HEK293 (cell line): ENCODE measurements around the gene ISX.

Experiments
- CTCF ChIA-PET: fragments of 350-600 bp; formaldehyde crosslinking; extraction: SDS; loops from one replicate; lab custom pipeline; 2021; ENCODE audit warnings: antibody characterized with exemption; lab: Yijun Ruan, JAX
- POLR2A ChIA-PET: fragments of 300-600 bp; formaldehyde crosslinking; extraction: SDS; loops from one replicate; lab custom pipeline; 2020; ENCODE audit warnings: antibody characterized with exemption, inconsistent platforms; lab: Yijun Ruan, JAX
- H3K27ac ChIP-seq: fragments of 200-500 bp; sonication (Bioruptor generic); 2 replicates; pipeline ENCODE4 v1.5.1; 2014; ENCODE audit warnings: low read depth, low read length, control low read depth, inconsistent platforms; ENCODE audit errors: extremely low read depth
- H3K36me3 ChIP-seq, 2 experiments: fragments of 200-500 bp in 1 of 2; sonication (Bioruptor generic) in 1 of 2; 1 replicate in 1 of 2; 2 replicates in 1 of 2; pipeline ENCODE4 v1.5.1; 2014 to 2017; ENCODE audit warnings: inconsistent platforms in 2 of 2, low read length in 2 of 2; ENCODE audit not compliant: control insufficient read depth in 2 of 2, insufficient read depth in 1 of 2
- H3K4me1 ChIP-seq: fragments of 200-500 bp; sonication (Bioruptor generic); 2 replicates; pipeline ENCODE4 v1.5.1; 2014; ENCODE audit warnings: mild to moderate bottlenecking, low read length, inconsistent platforms; ENCODE audit not compliant: control insufficient read depth, insufficient read depth
- H3K4me3 ChIP-seq: 2 replicates; pipeline ENCODE4 v1.5.1; 2011; ENCODE audit warnings: low read depth, mild to moderate bottlenecking, control low read depth, low read length, moderate library complexity
- H3K9me3 ChIP-seq: fragments of 200-500 bp; sonication (Bioruptor generic); 2 replicates; pipeline ENCODE4 v1.5.1; 2014; ENCODE audit warnings: low read depth, low read length, inconsistent platforms; ENCODE audit not compliant: control insufficient read depth, insufficient read depth
- BCL11B ChIP-seq: fragments of 450-650 bp; formaldehyde crosslinking; IDR thresholded peaks from 2 replicates; pipeline ENCODE4 v1.5.1; 2016; ENCODE audit warnings: low read depth, missing biosample characterization, missing genetic modification characterization
- EGR2 ChIP-seq: fragments of 450-650 bp; formaldehyde crosslinking; IDR thresholded peaks from 2 replicates; pipeline ENCODE4 v1.5.1; 2016; ENCODE audit warnings: low read depth, missing biosample characterization, missing genetic modification characterization
- HOXA7 ChIP-seq: sonication (generic); formaldehyde crosslinking; IDR thresholded peaks from 2 replicates; pipeline ENCODE4 v1.8.1; 2022; ENCODE audit warnings: missing genetic modification reagents, borderline replicate concordance
- HOXC10 ChIP-seq: sonication (generic); formaldehyde crosslinking; IDR thresholded peaks from 2 replicates; pipeline ENCODE4 v1.8.1; 2023; ENCODE audit warnings: mild to moderate bottlenecking, missing genetic modification reagents
- KLF1 ChIP-seq: fragments of 450-650 bp; formaldehyde crosslinking; IDR thresholded peaks from 2 replicates; pipeline ENCODE4 v1.5.1; 2016; ENCODE audit warnings: missing biosample characterization, missing genetic modification characterization
- KLF16 ChIP-seq: fragments of 450-650 bp; formaldehyde crosslinking; IDR thresholded peaks from 2 replicates; pipeline ENCODE4 v1.5.1; 2017; ENCODE audit warnings: missing biosample characterization, missing genetic modification characterization
- MEIS1 ChIP-seq: sonication (generic); formaldehyde crosslinking; IDR thresholded peaks from 2 replicates; pipeline ENCODE4 v1.8.1; 2022; ENCODE audit warnings: missing genetic modification reagents, mild to moderate bottlenecking, borderline replicate concordance
- OSR2 ChIP-seq: fragments of 450-650 bp; formaldehyde crosslinking; IDR thresholded peaks from 2 replicates; pipeline ENCODE4 v1.5.1; 2016; ENCODE audit warnings: missing biosample characterization, missing genetic modification characterization
- SALL2 ChIP-seq: fragments of 450-650 bp; formaldehyde crosslinking; IDR thresholded peaks from 2 replicates; pipeline ENCODE4 v1.5.0; 2017; ENCODE audit warnings: missing biosample characterization, mild to moderate bottlenecking, missing genetic modification characterization, borderline replicate concordance
- SP7 ChIP-seq: fragments of 450-650 bp; formaldehyde crosslinking; IDR thresholded peaks from 2 replicates; pipeline ENCODE4 v1.5.1; 2016; ENCODE audit warnings: missing biosample characterization, missing genetic modification characterization
- ZFHX2 ChIP-seq: fragments of 450-650 bp; formaldehyde crosslinking; conservative IDR thresholded peaks from 2 replicates; pipeline ENCODE4 v1.5.1; 2016; ENCODE audit warnings: missing biosample characterization, missing genetic modification characterization
- ZNF341 ChIP-seq: fragments of 450-650 bp; formaldehyde crosslinking; IDR thresholded peaks from 2 replicates; pipeline ENCODE4; 2016; ENCODE audit warnings: low read depth, missing biosample characterization, missing genetic modification characterization
- ZNF404 ChIP-seq: fragments of 450-650 bp; formaldehyde crosslinking; IDR thresholded peaks from 2 replicates; pipeline ENCODE4 v1.5.1; 2017; ENCODE audit warnings: missing biosample characterization, missing genetic modification characterization
- ZNF433 ChIP-seq: fragments of 450-650 bp; formaldehyde crosslinking; IDR thresholded peaks from 2 replicates; pipeline ENCODE4 v1.5.1; 2016; ENCODE audit warnings: missing biosample characterization, missing genetic modification characterization, low read depth
- ZNF473 ChIP-seq: fragments of 450-650 bp; formaldehyde crosslinking; IDR thresholded peaks from 2 replicates; pipeline ENCODE4 v1.5.1; 2017; ENCODE audit warnings: missing biosample characterization, missing genetic modification characterization
- ZNF529 ChIP-seq: fragments of 450-650 bp; formaldehyde crosslinking; IDR thresholded peaks from 2 replicates; pipeline ENCODE4 v1.5.1; 2017; ENCODE audit warnings: missing genetic modification characterization, missing biosample characterization; ENCODE audit not compliant: insufficient replicate concordance
- ZNF530 ChIP-seq: fragments of 450-650 bp; formaldehyde crosslinking; IDR thresholded peaks from 2 replicates; pipeline ENCODE4 v1.5.1; 2016; ENCODE audit warnings: low read depth, missing biosample characterization, missing genetic modification characterization
- ZNF555 ChIP-seq: fragments of 450-650 bp; formaldehyde crosslinking; conservative IDR thresholded peaks from 2 replicates; pipeline ENCODE4 v1.5.1; 2017; ENCODE audit warnings: missing biosample characterization, mild to moderate bottlenecking, missing genetic modification characterization, inconsistent platforms
- ZNF623 ChIP-seq: fragments of 450-650 bp; formaldehyde crosslinking; IDR thresholded peaks from 2 replicates; pipeline ENCODE4 v1.5.1; 2016; ENCODE audit warnings: missing biosample characterization, missing genetic modification characterization
- ZNF629 ChIP-seq: fragments of 450-650 bp; formaldehyde crosslinking; IDR thresholded peaks from 2 replicates; pipeline ENCODE4 v1.5.1; 2017; ENCODE audit warnings: missing biosample characterization, missing genetic modification characterization
- ZNF660 ChIP-seq: fragments of 450-650 bp; IDR thresholded peaks from 2 replicates; pipeline ENCODE4 v1.5.1; 2018; ENCODE audit warnings: missing biosample characterization, mild to moderate bottlenecking, missing genetic modification characterization
- ZNF768 ChIP-seq: fragments of 450-650 bp; formaldehyde crosslinking; IDR thresholded peaks from 2 replicates; pipeline ENCODE4 v1.5.1; 2018; ENCODE audit warnings: missing biosample characterization, mild to moderate bottlenecking, missing genetic modification characterization
- ZNF843 ChIP-seq: fragments of 450-650 bp; formaldehyde crosslinking; IDR thresholded peaks from 2 replicates; pipeline ENCODE4 v1.5.1; 2016; ENCODE audit warnings: missing biosample characterization, missing genetic modification characterization
- TF ChIP-seq, protein P1 (sequence below): fragments of 450-650 bp; formaldehyde crosslinking; IDR thresholded peaks from 2 replicates; pipeline ENCODE4 v1.5.1; 2017; ENCODE audit warnings: missing biosample characterization, mild to moderate bottlenecking, missing genetic modification characterization, moderate library complexity
- TF ChIP-seq, protein P2 (sequence below): fragments of 450-650 bp; formaldehyde crosslinking; IDR thresholded peaks from 2 replicates; pipeline ENCODE4 v1.5.1; 2016; ENCODE audit warnings: missing biosample characterization, missing genetic modification characterization
- TF ChIP-seq, protein P3 (sequence below): fragments of 450-650 bp; formaldehyde crosslinking; conservative IDR thresholded peaks from 2 replicates; pipeline ENCODE4 v1.5.1; 2016; ENCODE audit warnings: low read depth, missing biosample characterization, missing genetic modification characterization
- TF ChIP-seq, protein P4 (sequence below): fragments of 450-650 bp; formaldehyde crosslinking; IDR thresholded peaks from 2 replicates; pipeline ENCODE4 v1.5.1; 2016; ENCODE audit warnings: missing biosample characterization, missing genetic modification characterization

Gene ISX

DNA sequence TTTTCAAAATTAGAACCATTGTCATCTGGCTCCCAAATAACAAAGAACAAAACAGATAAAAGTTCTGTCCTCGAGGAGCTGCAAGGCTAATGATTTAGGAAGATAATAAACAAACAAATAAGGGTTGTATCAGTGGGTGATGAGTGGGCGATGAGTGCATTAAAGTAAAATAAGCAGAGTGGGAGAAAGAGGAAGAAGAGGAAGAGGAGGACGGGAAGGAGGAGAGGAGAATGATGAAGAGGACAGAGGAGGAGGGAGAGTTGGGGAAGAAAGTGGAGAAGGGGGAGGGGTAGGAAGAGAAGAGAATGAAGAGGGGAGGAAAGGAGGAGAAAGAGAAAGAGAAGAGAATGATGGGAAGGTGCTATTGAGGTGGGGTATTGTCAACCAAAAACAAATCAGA is 33.4 kb upstream of the ISX start:
- no peaks in the 10 kb centered on the region for H3K4me1 ChIP-seq
- ChIA-PET POLR2A (no interaction called here), CTCF (interaction anchor here (0.6 to 1.3 kb wide), 3 partner anchors 120 to 617 kb away, joined by 3 read pairs; no protein-coding TSS in a partner anchor)
- H3K9me3 ChIP-seq: no peaks in the 10 kb centered on the region
- H3K36me3 ChIP-seq: no peaks in the 10 kb centered on the region
- no peak overlapping the region for H3K4me3 ChIP-seq
- TF ChIP-seq ZFHX2 (tag by site-specific recombination) (peak; percentile 54), ZNF629 (tag by site-specific recombination) (no peak), EGR2 (peak; percentile 76), BCL11B (tag by site-specific recombination) (no peak), MEIS1 (CRISPR knock-in tag) (no peak), ZNF473 (no peak), SALL2 (tag by site-specific recombination) (no peak), OSR2 (tag by site-specific recombination) (no peak), ZNF404 (tag by site-specific recombination) (no peak), SP7 (tag by site-specific recombination) (no peak), ZNF433 (tag by site-specific recombination) (no peak), ZNF768 (tag by site-specific recombination) (no peak)
- TF ChIP-seq, protein P1, sequence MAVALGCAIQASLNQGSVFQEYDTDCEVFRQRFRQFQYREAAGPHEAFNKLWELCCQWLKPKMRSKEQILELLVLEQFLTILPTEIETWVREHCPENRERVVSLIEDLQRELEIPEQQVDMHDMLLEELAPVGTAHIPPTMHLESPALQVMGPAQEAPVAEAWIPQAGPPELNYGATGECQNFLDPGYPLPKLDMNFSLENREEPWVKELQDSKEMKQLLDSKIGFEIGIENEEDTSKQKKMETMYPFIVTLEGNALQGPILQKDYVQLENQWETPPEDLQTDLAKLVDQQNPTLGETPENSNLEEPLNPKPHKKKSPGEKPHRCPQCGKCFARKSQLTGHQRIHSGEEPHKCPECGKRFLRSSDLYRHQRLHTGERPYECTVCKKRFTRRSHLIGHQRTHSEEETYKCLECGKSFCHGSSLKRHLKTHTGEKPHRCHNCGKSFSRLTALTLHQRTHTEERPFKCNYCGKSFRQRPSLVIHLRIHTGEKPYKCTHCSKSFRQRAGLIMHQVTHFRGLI (tag by site-specific recombination): no peak
- no peak overlapping the region for H3K27ac ChIP-seq

DNA sequence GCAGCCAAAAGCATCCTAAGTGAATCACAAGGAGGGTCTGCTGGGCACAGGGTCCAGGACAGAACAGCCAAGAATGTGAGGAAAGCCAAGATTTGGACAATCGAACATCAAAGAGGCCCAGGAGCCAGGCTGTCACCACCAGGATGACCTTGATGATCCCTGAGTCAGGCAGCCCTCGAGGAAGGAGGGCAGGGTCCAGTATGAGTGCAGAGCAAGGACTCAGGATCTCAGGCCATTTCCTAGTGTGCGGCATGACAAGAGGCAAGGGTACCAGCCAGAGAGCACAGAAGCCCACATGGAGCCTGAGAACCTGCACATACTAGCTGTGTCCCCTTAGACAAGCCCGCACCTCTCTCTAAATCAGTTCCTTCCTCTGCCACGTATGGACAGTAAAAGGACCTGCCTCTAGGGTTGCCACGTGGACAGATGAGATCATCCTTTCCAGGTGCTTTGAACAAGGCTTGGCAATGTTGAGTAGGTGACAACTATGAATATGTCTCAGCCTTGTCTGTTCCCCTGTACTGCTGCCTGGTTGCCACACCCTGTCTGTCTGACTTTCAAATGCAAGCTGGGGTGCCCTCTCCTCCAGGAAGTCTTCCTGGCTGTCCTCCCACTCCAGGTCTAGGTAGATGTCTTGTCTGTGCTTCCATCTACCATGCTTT is 32.2 kb upstream of the ISX start:
- H3K27ac ChIP-seq: no peak overlapping the region
- TF ChIP-seq KLF1 (no peak), ZNF660 (tag by site-specific recombination) (no peak), ZNF529 (tag by site-specific recombination) (no peak), KLF16 (no peak), HOXC10 (CRISPR knock-in tag) (no peak), ZNF629 (tag by site-specific recombination) (no peak), ZNF623 (tag by site-specific recombination) (no peak), ZNF843 (tag by site-specific recombination) (no peak), HOXA7 (CRISPR knock-in tag) (no peak), ZNF530 (tag by site-specific recombination) (no peak), ZNF555 (tag by site-specific recombination) (no peak), ZNF341 (tag by site-specific recombination) (no peak)
- TF ChIP-seq, protein P2, sequence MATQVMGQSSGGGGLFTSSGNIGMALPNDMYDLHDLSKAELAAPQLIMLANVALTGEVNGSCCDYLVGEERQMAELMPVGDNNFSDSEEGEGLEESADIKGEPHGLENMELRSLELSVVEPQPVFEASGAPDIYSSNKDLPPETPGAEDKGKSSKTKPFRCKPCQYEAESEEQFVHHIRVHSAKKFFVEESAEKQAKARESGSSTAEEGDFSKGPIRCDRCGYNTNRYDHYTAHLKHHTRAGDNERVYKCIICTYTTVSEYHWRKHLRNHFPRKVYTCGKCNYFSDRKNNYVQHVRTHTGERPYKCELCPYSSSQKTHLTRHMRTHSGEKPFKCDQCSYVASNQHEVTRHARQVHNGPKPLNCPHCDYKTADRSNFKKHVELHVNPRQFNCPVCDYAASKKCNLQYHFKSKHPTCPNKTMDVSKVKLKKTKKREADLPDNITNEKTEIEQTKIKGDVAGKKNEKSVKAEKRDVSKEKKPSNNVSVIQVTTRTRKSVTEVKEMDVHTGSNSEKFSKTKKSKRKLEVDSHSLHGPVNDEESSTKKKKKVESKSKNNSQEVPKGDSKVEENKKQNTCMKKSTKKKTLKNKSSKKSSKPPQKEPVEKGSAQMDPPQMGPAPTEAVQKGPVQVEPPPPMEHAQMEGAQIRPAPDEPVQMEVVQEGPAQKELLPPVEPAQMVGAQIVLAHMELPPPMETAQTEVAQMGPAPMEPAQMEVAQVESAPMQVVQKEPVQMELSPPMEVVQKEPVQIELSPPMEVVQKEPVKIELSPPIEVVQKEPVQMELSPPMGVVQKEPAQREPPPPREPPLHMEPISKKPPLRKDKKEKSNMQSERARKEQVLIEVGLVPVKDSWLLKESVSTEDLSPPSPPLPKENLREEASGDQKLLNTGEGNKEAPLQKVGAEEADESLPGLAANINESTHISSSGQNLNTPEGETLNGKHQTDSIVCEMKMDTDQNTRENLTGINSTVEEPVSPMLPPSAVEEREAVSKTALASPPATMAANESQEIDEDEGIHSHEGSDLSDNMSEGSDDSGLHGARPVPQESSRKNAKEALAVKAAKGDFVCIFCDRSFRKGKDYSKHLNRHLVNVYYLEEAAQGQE (tag by site-specific recombination): no peak
- TF ChIP-seq, protein P3, sequence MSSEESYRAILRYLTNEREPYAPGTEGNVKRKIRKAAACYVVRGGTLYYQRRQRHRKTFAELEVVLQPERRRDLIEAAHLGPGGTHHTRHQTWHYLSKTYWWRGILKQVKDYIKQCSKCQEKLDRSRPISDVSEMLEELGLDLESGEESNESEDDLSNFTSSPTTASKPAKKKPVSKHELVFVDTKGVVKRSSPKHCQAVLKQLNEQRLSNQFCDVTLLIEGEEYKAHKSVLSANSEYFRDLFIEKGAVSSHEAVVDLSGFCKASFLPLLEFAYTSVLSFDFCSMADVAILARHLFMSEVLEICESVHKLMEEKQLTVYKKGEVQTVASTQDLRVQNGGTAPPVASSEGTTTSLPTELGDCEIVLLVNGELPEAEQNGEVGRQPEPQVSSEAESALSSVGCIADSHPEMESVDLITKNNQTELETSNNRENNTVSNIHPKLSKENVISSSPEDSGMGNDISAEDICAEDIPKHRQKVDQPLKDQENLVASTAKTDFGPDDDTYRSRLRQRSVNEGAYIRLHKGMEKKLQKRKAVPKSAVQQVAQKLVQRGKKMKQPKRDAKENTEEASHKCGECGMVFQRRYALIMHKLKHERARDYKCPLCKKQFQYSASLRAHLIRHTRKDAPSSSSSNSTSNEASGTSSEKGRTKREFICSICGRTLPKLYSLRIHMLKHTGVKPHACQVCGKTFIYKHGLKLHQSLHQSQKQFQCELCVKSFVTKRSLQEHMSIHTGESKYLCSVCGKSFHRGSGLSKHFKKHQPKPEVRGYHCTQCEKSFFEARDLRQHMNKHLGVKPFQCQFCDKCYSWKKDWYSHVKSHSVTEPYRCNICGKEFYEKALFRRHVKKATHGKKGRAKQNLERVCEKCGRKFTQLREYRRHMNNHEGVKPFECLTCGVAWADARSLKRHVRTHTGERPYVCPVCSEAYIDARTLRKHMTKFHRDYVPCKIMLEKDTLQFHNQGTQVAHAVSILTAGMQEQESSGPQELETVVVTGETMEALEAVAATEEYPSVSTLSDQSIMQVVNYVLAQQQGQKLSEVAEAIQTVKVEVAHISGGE (tag by site-specific recombination): no peak
- TF ChIP-seq, protein P4, sequence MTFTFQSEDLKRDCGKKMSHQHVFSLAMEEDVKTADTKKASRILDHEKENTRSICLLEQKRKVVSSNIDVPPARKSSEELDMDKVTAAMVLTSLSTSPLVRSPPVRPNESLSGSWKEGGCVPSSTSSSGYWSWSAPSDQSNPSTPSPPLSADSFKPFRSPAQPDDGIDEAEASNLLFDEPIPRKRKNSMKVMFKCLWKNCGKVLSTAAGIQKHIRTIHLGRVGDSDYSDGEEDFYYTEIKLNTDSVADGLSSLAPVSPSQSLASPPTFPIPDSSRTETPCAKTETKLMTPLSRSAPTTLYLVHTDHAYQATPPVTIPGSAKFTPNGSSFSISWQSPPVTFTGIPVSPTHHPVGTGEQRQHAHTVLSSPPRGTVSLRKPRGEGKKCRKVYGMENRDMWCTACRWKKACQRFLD (tag by site-specific recombination): no peak
- no peak overlapping the region for H3K4me3 ChIP-seq
- CTCF ChIA-PET: interaction anchor here (2.0 to 2.1 kb wide), 2 partner anchors 10 to 117 kb away, joined by 9 to 15 read pairs; no protein-coding TSS in a partner anchor
- H3K9me3 ChIP-seq: no peaks in the 10 kb centered on the region
- no peaks in the 10 kb centered on the region for H3K36me3 ChIP-seq
- POLR2A ChIA-PET: no interaction called here
- H3K4me1 ChIP-seq: no peaks in the 10 kb centered on the region
